Suprapubic skin (tissue), 4 donors: ENCODE data around the gene SERPINA1. TPM values are rescaled to one million over a fixed set of nuclear protein-coding genes. Genes with fewer than 3 reads are reported as not detected.

Source experiments
- DNase-seq, 2 donors: peaks; one replicate each; pipeline ENCODE4 v3.0.0-alpha.2; 2019; ENCODE audit warnings: low spot score in 2 of 2
- H3K27ac ChIP-seq: fragments of 200-600 bp; sonication (generic); one replicate; pipeline ENCODE4 v1.5.1; 2019
- H3K27me3 ChIP-seq: fragments of 200-600 bp; sonication (generic); one replicate; pipeline ENCODE4 v1.5.1; 2019
- H3K36me3 ChIP-seq: fragments of 200-600 bp; sonication (generic); one replicate; pipeline ENCODE4 v1.5.1; 2019
- H3K4me1 ChIP-seq: fragments of 200-600 bp; sonication (generic); one replicate; pipeline ENCODE4 v1.5.1; 2019
- H3K4me3 ChIP-seq: fragments of 200-600 bp; sonication (generic); one replicate; pipeline ENCODE4 v1.5.1; 2019; ENCODE audit warnings: mild to moderate bottlenecking
- H3K9me3 ChIP-seq: fragments of 200-600 bp; sonication (generic); one replicate; pipeline ENCODE4 v1.5.1; 2019
- CTCF ChIP-seq, 2 donors: fragments of 200-600 bp in 1 of 2; fragments of 450-650 bp in 1 of 2; sonication (generic) in 1 of 2; IDR thresholded peaks; one replicate each; pipeline ENCODE4 v1.5.1; 2016 to 2019; ENCODE audit warnings: antibody characterized with exemption in 2 of 2, mild to moderate bottlenecking in 1 of 2, moderate library complexity in 1 of 2
- EP300 ChIP-seq: sonication (generic); formaldehyde crosslinking; IDR thresholded peaks from one replicate; pipeline ENCODE4 v1.6.1; 2017; ENCODE audit warnings: antibody characterized with exemption
- POLR2A ChIP-seq, 2 donors: fragments of 450-650 bp; IDR thresholded peaks; one replicate each; pipeline ENCODE4 v1.6.1; 2017; ENCODE audit warnings: antibody characterized with exemption in 2 of 2, mild to moderate bottlenecking in 2 of 2, moderate library complexity in 2 of 2
- POLR2AphosphoS5 ChIP-seq, 3 donors: sonication (generic); formaldehyde crosslinking; IDR thresholded peaks; one replicate each; pipeline ENCODE4 v1.6.1; 2017; ENCODE audit warnings: antibody characterized with exemption in 3 of 3
- WGBS: methylation state at CpG from one replicate; pipeline ENCODE4 v1.1.5; 2018; 5-methylcytosine and 5-hydroxymethylcytosine counted together
- total RNA-seq, 4 donors: library from RNA; depleted of rRNA; stranded (reverse); fragments of >200 nt; gene quantifications; one replicate each; pipeline ENCODE4 v1.1.0, GENCODE V29; 2016

The SERPINA1 gene
- total RNA-seq, 4 donors from 2014 or later: 4.7 to 62.4 (median 7.5) TPM

- no peaks in the 10 kb centered on the region for H3K36me3 ChIP-seq
- H3K27ac ChIP-seq: no peak overlapping the region
- no peaks in the 10 kb centered on the region for H3K9me3 ChIP-seq
- no peak for DNase-seq
- no peaks in the 10 kb centered on the region for H3K27me3 ChIP-seq
- peaks cover 8% of the 10 kb centered on the region for H3K4me1 ChIP-seq
- no peak overlapping the region for H3K4me3 ChIP-seq
- TF ChIP-seq CTCF (IDR thresholded peaks at IDR 0.05) (no peak), POLR2A (IDR thresholded peaks at IDR 0.05) (no peak), POLR2AphosphoS5 (IDR thresholded peaks at IDR 0.05) (no peak), EP300 (no peak)
These were observed 8.3 kb upstream of the SERPINA1 start for GRCh38 chr14:94396628-94397225.

DNA sequence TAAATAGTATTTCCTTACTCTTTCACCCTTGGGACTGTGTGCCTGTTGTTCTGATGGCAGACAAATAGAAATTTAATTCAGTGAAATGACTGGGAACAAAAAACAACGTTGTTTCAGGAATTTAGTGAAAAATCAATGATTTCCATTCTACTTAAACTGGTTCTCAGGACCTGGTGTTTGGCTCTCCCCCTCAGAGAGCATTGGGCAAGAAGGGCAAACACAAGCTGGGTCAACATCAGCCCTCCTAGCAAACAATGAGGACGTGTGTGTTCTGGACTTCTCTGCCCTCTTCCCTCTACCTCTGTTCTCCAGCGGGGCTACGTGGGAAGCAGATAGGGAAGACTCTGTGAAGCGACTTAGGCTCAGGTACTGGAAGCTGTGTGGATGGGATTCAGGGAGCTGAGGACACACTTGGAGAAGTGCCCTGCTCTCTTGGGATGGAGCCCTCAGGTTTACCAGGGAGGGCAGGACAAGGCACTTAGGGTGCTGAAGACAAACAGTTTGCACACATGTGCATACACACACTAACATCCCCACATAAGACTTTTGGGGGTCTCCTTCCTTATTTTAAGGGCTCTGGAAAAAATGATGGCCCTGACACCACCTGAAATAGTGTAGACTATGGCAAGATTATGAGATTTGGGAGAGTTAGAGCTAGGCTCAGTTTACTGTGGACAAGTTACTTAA is 7.6 kb upstream of the SERPINA1 start:
- 81% methylated on average over 5 of the region's 5 CpGs for WGBS
- Histone ChIP-seq H3K27me3 (no peaks in the 10 kb centered on the region), H3K9me3 (no peaks in the 10 kb centered on the region), H3K36me3 (no peaks in the 10 kb centered on the region), H3K4me3 (no peak overlapping the region), H3K4me1 (peaks cover 8% of the 10 kb centered on the region), H3K27ac (no peak overlapping the region)
- no peak for DNase-seq
- TF ChIP-seq POLR2AphosphoS5 (IDR thresholded peaks at IDR 0.05) (no peak), EP300 (no peak), CTCF (IDR thresholded peaks at IDR 0.05) (no peak), POLR2A (IDR thresholded peaks at IDR 0.05) (no peak)

DNA sequence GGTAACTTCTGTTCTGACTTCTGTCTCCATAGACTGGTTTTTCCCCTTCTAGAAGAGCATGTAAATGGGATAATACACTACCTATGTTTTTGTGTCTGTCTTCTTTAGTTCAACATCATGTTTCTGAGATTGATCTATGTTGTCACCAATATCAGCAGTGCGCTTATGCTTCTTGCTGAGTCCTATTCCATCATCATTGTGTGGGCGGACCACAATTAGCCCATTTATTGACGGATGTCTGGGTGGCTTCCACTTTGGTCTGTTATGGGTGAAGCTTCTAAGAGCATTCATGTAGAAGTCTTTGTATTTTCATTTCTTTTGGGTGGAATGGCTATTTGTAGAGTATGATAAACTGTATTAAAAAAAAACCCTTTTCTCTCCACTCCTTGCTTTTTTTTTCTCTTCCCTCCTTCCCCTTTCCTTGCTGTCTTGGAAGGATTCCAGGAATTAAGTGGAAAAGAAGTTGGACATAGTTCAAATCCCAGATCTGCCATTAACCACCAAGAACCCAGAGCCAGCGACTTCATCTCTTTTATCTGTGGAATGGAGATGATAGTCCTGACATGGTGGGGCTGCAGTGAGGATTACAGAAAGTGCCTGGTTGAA is 7.0 kb upstream of the SERPINA1 start:
- no peak for DNase-seq
- Histone ChIP-seq H3K4me3 (no peak overlapping the region), H3K27me3 (no peaks in the 10 kb centered on the region), H3K9me3 (no peaks in the 10 kb centered on the region), H3K27ac (no peak overlapping the region), H3K36me3 (no peaks in the 10 kb centered on the region), H3K4me1 (peaks cover 14% of the 10 kb centered on the region)
- WGBS: 71% methylated on average over 4 of the region's 4 CpGs
- no peak for TF ChIP-seq POLR2AphosphoS5 (IDR thresholded peaks at IDR 0.05)
- TF ChIP-seq POLR2A (IDR thresholded peaks at IDR 0.05): no peak
- no peak for TF ChIP-seq EP300
- TF ChIP-seq CTCF (IDR thresholded peaks at IDR 0.05): no peak

- Histone ChIP-seq H3K9me3 (no peaks in the 10 kb centered on the region), H3K27ac (no peak overlapping the region), H3K36me3 (no peaks in the 10 kb centered on the region), H3K4me1 (peaks cover 15% of the 10 kb centered on the region), H3K27me3 (no peaks in the 10 kb centered on the region), H3K4me3 (no peak overlapping the region)
- 56% methylated on average over 9 of the region's 9 CpGs for WGBS
- TF ChIP-seq POLR2AphosphoS5 (IDR thresholded peaks at IDR 0.05) (peak in 1 of 3 donors; percentile 33), CTCF (IDR thresholded peaks at IDR 0.05) (no peak)
- no peak for DNase-seq
These were observed 6.3 kb upstream of the SERPINA1 start for GRCh38 chr14:94394581-94395207.

DNA sequence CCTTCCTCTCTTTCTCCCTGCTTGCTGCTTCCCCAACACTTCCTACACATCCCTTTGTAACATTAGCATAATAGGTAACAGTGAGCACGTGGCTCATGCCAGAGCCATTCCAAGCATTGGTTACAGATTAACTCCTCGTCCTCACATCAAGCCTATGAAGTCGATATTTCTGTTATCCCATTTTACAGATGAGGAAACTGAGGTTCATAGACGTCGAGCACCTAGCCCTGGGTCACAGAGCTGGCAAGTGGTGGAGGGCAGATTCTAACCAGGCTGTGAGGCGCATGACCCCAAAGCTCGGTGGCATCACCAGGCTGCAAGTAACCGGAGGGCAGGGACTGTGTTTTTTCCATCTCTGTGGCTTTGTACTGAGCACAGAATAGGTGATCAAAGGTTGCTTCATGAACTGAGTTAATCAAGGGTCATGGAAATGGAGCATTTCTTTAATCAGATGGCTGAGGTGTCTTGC is 5.7 kb upstream of the SERPINA1 start:
- Histone ChIP-seq H3K9me3 (no peaks in the 10 kb centered on the region), H3K4me1 (peaks cover 15% of the 10 kb centered on the region), H3K27ac (no peak overlapping the region), H3K4me3 (no peak overlapping the region), H3K36me3 (no peaks in the 10 kb centered on the region), H3K27me3 (no peaks in the 10 kb centered on the region)
- WGBS: 89% methylated on average over 8 of the region's 8 CpGs
- TF ChIP-seq POLR2A (IDR thresholded peaks at IDR 0.05) (no peak), EP300 (no peak), POLR2AphosphoS5 (IDR thresholded peaks at IDR 0.05) (no peak), CTCF (IDR thresholded peaks at IDR 0.05) (no peak)
- DNase-seq: no peak
